GM12878 (cell line): ENCODE results near the gene CLEC2B. TPM values are rescaled to one million over a fixed set of nuclear protein-coding genes. Genes with fewer than 3 reads are reported as not detected.

Experiments
- ATAC-seq: fragments of 200-7000 bp; cut with Tn5 transposase; 3 replicates; pipeline ENCODE4 v1.9.1; 2020; ENCODE audit warnings: mild to moderate bottlenecking, moderate library complexity
- BruUV-seq: library from RNA; stranded (reverse); fragments of 400-500 nt; replicated peaks from 2 replicates; lab custom pipeline; 2021; lab: Mats Ljungman, UMichigan
- CTCF ChIA-PET: fragments of 300-600 bp; sonication (Branson Sonifier 250); formaldehyde crosslinking; extraction: SDS; loops from one replicate; lab custom pipeline; 2021; ENCODE audit warnings: inconsistent platforms; lab: Yijun Ruan, JAX
- POLR2A ChIA-PET: fragments of 350-600 bp; formaldehyde crosslinking; extraction: SDS; loops from one replicate; lab custom pipeline; 2021; ENCODE audit warnings: inconsistent platforms; lab: Charles Lee
- RAD21 ChIA-PET: fragments of 300-600 bp; sonication (Branson Sonifier 250); formaldehyde crosslinking; loops from one replicate; lab custom pipeline; 2023; ENCODE audit warnings: antibody characterized with exemption; ENCODE audit not compliant: unreplicated experiment; lab: Charles Lee
- SMC1A ChIA-PET: fragments of 300-600 bp; sonication (Branson Sonifier 250); formaldehyde crosslinking; loops from one replicate; lab custom pipeline; 2023; ENCODE audit not compliant: unreplicated experiment, uncharacterized antibody; lab: Charles Lee
- DNase-seq: peaks from one replicate; pipeline ENCODE4 v3.0.0-alpha.2; 2011; ENCODE audit warnings: low read depth, low spot score
- FAIRE-seq: peaks from 3 replicates; lab custom pipeline; 2011; peaks lifted over from hg19 to GRCh38; lab: Jason Lieb, UNC
- H2AFZ ChIP-seq: 2 replicates; pipeline ENCODE4 v1.6.0; 2011; ENCODE audit warnings: low read depth, low read length, control low read depth; ENCODE audit not compliant: control insufficient read depth
- H3K27ac ChIP-seq: 2 replicates; pipeline ENCODE4 v1.5.1; 2011; ENCODE audit warnings: control low read depth; ENCODE audit not compliant: control insufficient read depth, insufficient read depth
- H3K27me3 ChIP-seq, 2 experiments: replicated peaks in 1 of 2; 2 replicates each; pipeline versions ENCODE4 v1.6.0 to v1.6.1; 2011; ENCODE audit warnings: low read length in 1 of 2; ENCODE audit not compliant: control insufficient read depth in 2 of 2, insufficient read depth in 2 of 2
- H3K36me3 ChIP-seq, 2 experiments: 2 replicates each; pipeline ENCODE4 v1.5.1; 2011; ENCODE audit warnings: low read length in 1 of 2; ENCODE audit not compliant: control insufficient read depth in 2 of 2, insufficient read depth in 2 of 2
- H3K4me1 ChIP-seq: 2 replicates; pipeline ENCODE4 v1.6.1; 2011; ENCODE audit warnings: mild to moderate bottlenecking, low read length, moderate library complexity, mixed read lengths; ENCODE audit not compliant: control insufficient read depth, insufficient read depth
- H3K4me2 ChIP-seq: 2 replicates; pipeline ENCODE4 v1.6.0; 2011; ENCODE audit warnings: control low read depth; ENCODE audit not compliant: control insufficient read depth, insufficient read depth
- H3K4me3 ChIP-seq: fragments of 200-600 bp; sonication (generic); 2 replicates; pipeline ENCODE4 v1.5.1; 2016
- H3K79me2 ChIP-seq: 2 replicates; pipeline ENCODE4 v1.6.0; 2011; ENCODE audit warnings: low read length; ENCODE audit not compliant: control insufficient read depth, insufficient read depth
- H3K9ac ChIP-seq: 2 replicates; pipeline ENCODE4 v1.8.0; 2011; ENCODE audit warnings: low read length, control low read depth, mixed read lengths; ENCODE audit not compliant: control insufficient read depth, insufficient read depth
- H3K9me3 ChIP-seq: replicated peaks from 3 replicates; pipeline ENCODE4 v1.5.1; 2011; ENCODE audit warnings: mild to moderate bottlenecking, low read length; ENCODE audit not compliant: control insufficient read depth, insufficient read depth
- H4K20me1 ChIP-seq: 2 replicates; pipeline ENCODE4 v1.6.0; 2011; ENCODE audit not compliant: control insufficient read depth, insufficient read depth
- ATF3 ChIP-seq: IDR thresholded peaks from 2 replicates; pipeline ENCODE4 v1.6.1; 2011; ENCODE audit warnings: low read depth, mild to moderate bottlenecking, low read length, moderate library complexity, borderline replicate concordance; ENCODE audit errors: extremely low read depth
- BHLHE40 ChIP-seq, 2 experiments: fragments of 450-650 bp in 1 of 2; IDR thresholded peaks; 2 replicates each; pipeline ENCODE4 v1.6.1; 2011 to 2017; ENCODE audit warnings: low read depth in 2 of 2, borderline replicate concordance in 1 of 2, improper control_type of control experiment in 1 of 2, low read length in 1 of 2, mild to moderate bottlenecking in 1 of 2
- BMI1 ChIP-seq: fragments of 450-650 bp; IDR thresholded peaks from 2 replicates; pipeline ENCODE4 v1.6.1; 2016; ENCODE audit warnings: mild to moderate bottlenecking, moderate library complexity, borderline replicate concordance
- HDAC6 ChIP-seq: fragments of 200-600 bp; sonication (generic); IDR thresholded peaks from one replicate; pipeline ENCODE4 v1.8.0; 2017; ENCODE audit warnings: antibody characterized with exemption; ENCODE audit not compliant: unreplicated experiment
- MTA3 ChIP-seq: IDR thresholded peaks from 2 replicates; pipeline ENCODE4 v1.6.1; 2012; ENCODE audit warnings: low read length, inconsistent platforms, borderline replicate concordance
- SP1 ChIP-seq: IDR thresholded peaks from one replicate; pipeline ENCODE4 v1.6.1; 2011; ENCODE audit warnings: low read depth, low read length
- SREBF1 ChIP-seq: IDR thresholded peaks from 2 replicates; pipeline ENCODE4 v1.6.1; 2012; ENCODE audit warnings: mild to moderate bottlenecking, low read length
- SRF ChIP-seq, 2 experiments: IDR thresholded peaks; 2 replicates each; pipeline ENCODE4 v1.6.1; 2011; ENCODE audit warnings: low read depth in 2 of 2, low read length in 2 of 2, mild to moderate bottlenecking in 1 of 2, moderate library complexity in 1 of 2
- YY1 ChIP-seq: IDR thresholded peaks from 2 replicates; pipeline ENCODE4 v1.6.1; 2011; ENCODE audit warnings: low read depth, mild to moderate bottlenecking, low read length
- WGBS: methylation state at CpG from one replicate; pipeline ENCODE4 v1.1.6; 2016; ENCODE audit warnings: low lambda C conversion rate; ENCODE audit not compliant: insufficient replicate concordance, insufficient coverage; ENCODE audit errors: missing lambda C conversion rate; 5-methylcytosine and 5-hydroxymethylcytosine counted together
- in situ Hi-C: fragments of 300-500 bp; cut with MboI; formaldehyde crosslinking; loops from 9 replicates; pipeline ENCODE4 v1.14.3; 2018; ENCODE audit warnings: mixed read lengths
- intact Hi-C: fragments of 100-400 bp; cut with micrococcal nuclease; formaldehyde crosslinking; loops from one replicate; pipeline ENCODE4 v1.14.2; 2022; ENCODE audit not compliant: unreplicated experiment
- polyA plus RNA-seq, 11 experiments: library from polyadenylated mRNA; depleted of rRNA in 4 of 11; unstranded in 6 of 11; stranded (reverse) in 5 of 11; fragments of >200 nt; fragmentation: Nextera tagmentation in 4 of 11; fragmentation: Illumina TruSeq in 1 of 11; extraction: Ambion mirVana in 4 of 11; extraction: Trizol in 1 of 11; gene quantifications; 1 replicate in 1 of 11; 2 replicates in 10 of 11; pipeline versions ENCODE4 v1.2.1 to v1.2.3, GENCODE V29; 2011 to 2016; ENCODE audit warnings: inconsistent platforms in 2 of 11, missing spikeins in 2 of 11, low read depth in 1 of 11
- total RNA-seq, 4 experiments: library from RNA; depleted of rRNA in 3 of 4; stranded (reverse); fragments of >200 nt in 3 of 4; fragmentation: Illumina TruSeq in 1 of 4; extraction: Trizol in 1 of 4; gene quantifications; 2 replicates each; pipeline versions ENCODE4 v1.2.1 to v1.2.3, GENCODE V29; 2013 to 2021
- TF ChIP-seq, protein P1 (sequence below): IDR thresholded peaks from 2 replicates; pipeline ENCODE4 v1.6.1; 2012; ENCODE audit warnings: improper control_type of control experiment, low read depth, low read length; ENCODE audit not compliant: insufficient replicate concordance

The CLEC2B gene
- total and polyA plus RNA-seq, 10 of the 15 experiments (the other 5 are each of a cell fraction or from before 2014, with no cell fraction given) = 7.1 to 21.6 (median 12.0) TPM

GRCh38 chr12:9806714-9807113, 62.4 kb downstream of the CLEC2B start (continued):
- no peak for TF ChIP-seq SP1
- no peak for TF ChIP-seq BHLHE40 (IDR thresholded peaks at IDR 0.05; ENCODE audit: borderline replicate concordance in 1 of 2, low read depth in 2 of 2, low read length in 1 of 2)
- TF ChIP-seq, protein P1, sequence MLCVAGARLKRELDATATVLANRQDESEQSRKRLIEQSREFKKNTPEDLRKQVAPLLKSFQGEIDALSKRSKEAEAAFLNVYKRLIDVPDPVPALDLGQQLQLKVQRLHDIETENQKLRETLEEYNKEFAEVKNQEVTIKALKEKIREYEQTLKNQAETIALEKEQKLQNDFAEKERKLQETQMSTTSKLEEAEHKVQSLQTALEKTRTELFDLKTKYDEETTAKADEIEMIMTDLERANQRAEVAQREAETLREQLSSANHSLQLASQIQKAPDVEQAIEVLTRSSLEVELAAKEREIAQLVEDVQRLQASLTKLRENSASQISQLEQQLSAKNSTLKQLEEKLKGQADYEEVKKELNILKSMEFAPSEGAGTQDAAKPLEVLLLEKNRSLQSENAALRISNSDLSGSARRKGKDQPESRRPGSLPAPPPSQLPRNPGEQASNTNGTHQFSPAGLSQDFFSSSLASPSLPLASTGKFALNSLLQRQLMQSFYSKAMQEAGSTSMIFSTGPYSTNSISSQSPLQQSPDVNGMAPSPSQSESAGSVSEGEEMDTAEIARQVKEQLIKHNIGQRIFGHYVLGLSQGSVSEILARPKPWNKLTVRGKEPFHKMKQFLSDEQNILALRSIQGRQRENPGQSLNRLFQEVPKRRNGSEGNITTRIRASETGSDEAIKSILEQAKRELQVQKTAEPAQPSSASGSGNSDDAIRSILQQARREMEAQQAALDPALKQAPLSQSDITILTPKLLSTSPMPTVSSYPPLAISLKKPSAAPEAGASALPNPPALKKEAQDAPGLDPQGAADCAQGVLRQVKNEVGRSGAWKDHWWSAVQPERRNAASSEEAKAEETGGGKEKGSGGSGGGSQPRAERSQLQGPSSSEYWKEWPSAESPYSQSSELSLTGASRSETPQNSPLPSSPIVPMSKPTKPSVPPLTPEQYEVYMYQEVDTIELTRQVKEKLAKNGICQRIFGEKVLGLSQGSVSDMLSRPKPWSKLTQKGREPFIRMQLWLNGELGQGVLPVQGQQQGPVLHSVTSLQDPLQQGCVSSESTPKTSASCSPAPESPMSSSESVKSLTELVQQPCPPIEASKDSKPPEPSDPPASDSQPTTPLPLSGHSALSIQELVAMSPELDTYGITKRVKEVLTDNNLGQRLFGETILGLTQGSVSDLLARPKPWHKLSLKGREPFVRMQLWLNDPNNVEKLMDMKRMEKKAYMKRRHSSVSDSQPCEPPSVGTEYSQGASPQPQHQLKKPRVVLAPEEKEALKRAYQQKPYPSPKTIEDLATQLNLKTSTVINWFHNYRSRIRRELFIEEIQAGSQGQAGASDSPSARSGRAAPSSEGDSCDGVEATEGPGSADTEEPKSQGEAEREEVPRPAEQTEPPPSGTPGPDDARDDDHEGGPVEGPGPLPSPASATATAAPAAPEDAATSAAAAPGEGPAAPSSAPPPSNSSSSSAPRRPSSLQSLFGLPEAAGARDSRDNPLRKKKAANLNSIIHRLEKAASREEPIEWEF = no peak
- TF ChIP-seq BMI1 = no peak
- no peak for TF ChIP-seq MTA3
- no peak for TF ChIP-seq HDAC6
- no peak for TF ChIP-seq SRF (IDR thresholded peaks at IDR 0.05; ENCODE audit: low read depth in 2 of 2, low read length in 2 of 2)

- Histone ChIP-seq H4K20me1 (no peaks in the 10 kb centered on the region), H3K79me2 (no peaks in the 10 kb centered on the region), H3K4me2 (no peak overlapping the region), H3K9ac (no peak overlapping the region), H3K4me1 (no peaks in the 10 kb centered on the region), H3K36me3 (no peaks in the 10 kb centered on the region), H3K27ac (no peak overlapping the region), H3K4me3 (no peak overlapping the region), H2AFZ (no peak overlapping the region), H3K27me3 (no peaks in the 10 kb centered on the region; a peak in 1 of 4 replicates), H3K9me3 (no peaks in the 10 kb centered on the region)
- TF ChIP-seq SREBF1 (no peak), BMI1 (peak; percentile 73), ATF3 (no peak), YY1 (no peak)
- FAIRE-seq = no peak
- ChIA-PET CTCF (interaction anchor here (0.8 to 7.8 kb wide), 5 partner anchors 8 to 134 kb away, joined by 3 to 67 read pairs (median 5); no protein-coding TSS in a partner anchor), POLR2A (no interaction called here), SMC1A (interaction anchor here (0.7 to 6.5 kb wide), 4 partner anchors 44 to 62 kb away, joined by 3 to 34 read pairs (median 3); no protein-coding TSS in a partner anchor), RAD21 (no interaction called here)
- ATAC-seq = no peak
- no TSS peak for BruUV-seq
- no peak for DNase-seq
- intact Hi-C loops (no loop called here), in situ Hi-C loops (no loop called here)
- WGBS = 63% methylated on average over 2 of the region's 2 CpGs
These were observed 63.3 kb downstream of the CLEC2B start for GRCh38 chr12:9805883-9806282.
